GM12892 (cell line): ENCODE measurements around the gene COL13A1.

ENCODE experiments used
- POLR2A ChIP-seq: IDR thresholded peaks from 2 replicates; pipeline ENCODE4 v1.6.1; 2011; ENCODE audit warnings: low read depth, low read length, control low read depth
- POLR2AphosphoS5 ChIP-seq: IDR thresholded peaks from 2 replicates; pipeline ENCODE4 v1.6.1; 2011; ENCODE audit warnings: low read depth, low read length, control low read depth
- TAF1 ChIP-seq: IDR thresholded peaks from 2 replicates; pipeline ENCODE4 v1.6.1; 2011; ENCODE audit warnings: low read depth, mild to moderate bottlenecking, control low read depth, low read length, borderline replicate concordance

DNA sequence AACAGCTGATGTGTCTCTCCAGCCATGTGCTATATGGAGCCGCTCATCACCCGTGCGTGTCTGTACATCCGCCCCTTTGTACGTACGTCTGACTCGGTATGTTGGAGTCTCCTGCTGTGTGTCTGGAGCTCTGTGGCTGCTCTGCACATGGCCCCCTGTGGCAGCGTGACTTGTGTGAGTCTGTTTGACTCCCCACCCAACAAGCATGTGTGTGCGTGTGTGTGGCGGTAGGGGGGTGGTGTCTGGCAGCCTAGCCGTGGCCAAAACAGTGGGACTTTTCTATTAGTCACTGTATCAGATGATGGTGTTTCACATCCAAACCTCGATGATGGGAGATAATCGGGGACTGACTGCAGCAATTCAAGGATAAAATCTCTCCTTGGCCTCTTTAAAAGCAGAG is 94.1 kb downstream of the COL13A1 start:
- no peak for TF ChIP-seq POLR2AphosphoS5
- TF ChIP-seq POLR2A, result no peak
- no peak for TF ChIP-seq TAF1
